Memory B cell (primary cell): ENCODE results near the gene LARGE1.
"Not testable (repeated sequence)": the region's sequence is repeated elsewhere in the genome, so short reads cannot be mapped to it uniquely, and the experiment has no call there.

Source experiments
- ATAC-seq: fragments of 150-1000 bp; cut with Tn5 transposase; 2 replicates; pipeline ENCODE4 v1.10.0; 2021; ENCODE audit warnings: low read depth, mild to moderate bottlenecking, moderate library complexity
- DNase-seq, 2 donors: peaks; one replicate each; pipeline ENCODE4 v3.0.0; 2022; ENCODE audit warnings: low spot score in 2 of 2
- H3K27ac Mint-ChIP-seq: one replicate; pipeline ENCODE4 v1.8.0; 2022; ENCODE audit warnings: mild to moderate bottlenecking, moderate library complexity, mixed read lengths
- H3K27me3 Mint-ChIP-seq: one replicate; pipeline ENCODE4 v1.8.0; 2022; ENCODE audit warnings: mixed read lengths
- H3K36me3 Mint-ChIP-seq: one replicate; pipeline ENCODE4 v1.8.0; 2022; ENCODE audit warnings: mild to moderate bottlenecking, mixed read lengths
- H3K4me1 Mint-ChIP-seq: one replicate; pipeline ENCODE4 v1.8.0; 2022; ENCODE audit warnings: mixed read lengths
- H3K4me3 Mint-ChIP-seq: one replicate; pipeline ENCODE4 v1.8.0; 2022; ENCODE audit warnings: mild to moderate bottlenecking, moderate library complexity, mixed read lengths
- H3K9me3 Mint-ChIP-seq: one replicate; pipeline ENCODE4 v1.8.0; 2022; ENCODE audit warnings: mixed read lengths

LARGE1 gene

DNA sequence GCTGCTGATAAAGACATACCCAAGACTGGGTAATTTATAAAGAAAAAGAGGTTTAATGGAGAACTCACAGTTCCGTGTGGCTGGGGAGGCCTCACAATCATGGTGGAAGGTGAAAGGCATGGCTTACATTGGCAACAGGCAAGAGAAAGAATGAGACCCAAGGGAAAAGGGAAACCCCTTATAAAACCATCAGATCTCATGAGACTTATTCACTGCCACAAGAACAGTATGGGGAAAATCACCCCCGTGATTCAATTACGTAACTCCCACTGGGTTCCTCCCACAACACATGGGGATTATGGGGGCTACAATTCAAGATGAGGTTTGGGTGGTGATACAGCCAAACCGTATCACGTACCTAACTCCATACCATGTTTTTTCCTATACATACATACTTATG is 557.0 kb downstream of the LARGE1 start:
- not testable (repeated sequence) for H3K27ac Mint-ChIP-seq, H3K4me3 Mint-ChIP-seq, H3K36me3 Mint-ChIP-seq, H3K27me3 Mint-ChIP-seq, H3K4me1 Mint-ChIP-seq, DNase-seq, H3K9me3 Mint-ChIP-seq
- peak; percentile 31 for ATAC-seq

GRCh38 chr22:33362702-33363101 is 557.6 kb downstream of the LARGE1 start:
- Mint-ChIP-seq H3K4me3 (no peak overlapping the region), H3K9me3 (peaks cover 2% of the 10 kb centered on the region), H3K27ac (no peak overlapping the region), H3K4me1 (peaks cover 7% of the 10 kb centered on the region), H3K36me3 (peaks cover 11% of the 10 kb centered on the region), H3K27me3 (peaks cover 1% of the 10 kb centered on the region)
- DNase-seq: no peak
- no peak for ATAC-seq

GRCh38 chr22:33361581-33361980 is 558.7 kb downstream of the LARGE1 start:
- peaks cover 14% of the 10 kb centered on the region for H3K36me3 Mint-ChIP-seq
- peaks cover 7% of the 10 kb centered on the region for H3K4me1 Mint-ChIP-seq
- DNase-seq: no peak
- peaks cover 2% of the 10 kb centered on the region for H3K9me3 Mint-ChIP-seq
- no peak for ATAC-seq
- peaks cover 1% of the 10 kb centered on the region for H3K27me3 Mint-ChIP-seq
- H3K4me3 Mint-ChIP-seq: no peak overlapping the region
- H3K27ac Mint-ChIP-seq: peak overlapping the region; percentile 41

- DNase-seq (no peak), ATAC-seq (no peak)
- no peaks in the 10 kb centered on the region for H3K9me3 Mint-ChIP-seq
- peaks cover 17% of the 10 kb centered on the region for H3K36me3 Mint-ChIP-seq
- H3K27me3 Mint-ChIP-seq: peaks cover 2% of the 10 kb centered on the region
- H3K4me1 Mint-ChIP-seq: peaks cover 7% of the 10 kb centered on the region
- H3K27ac Mint-ChIP-seq: no peak overlapping the region
- no peak overlapping the region for H3K4me3 Mint-ChIP-seq
Measured at GRCh38 chr22:33357981-33358399, 562.3 kb downstream of the LARGE1 start.

DNA sequence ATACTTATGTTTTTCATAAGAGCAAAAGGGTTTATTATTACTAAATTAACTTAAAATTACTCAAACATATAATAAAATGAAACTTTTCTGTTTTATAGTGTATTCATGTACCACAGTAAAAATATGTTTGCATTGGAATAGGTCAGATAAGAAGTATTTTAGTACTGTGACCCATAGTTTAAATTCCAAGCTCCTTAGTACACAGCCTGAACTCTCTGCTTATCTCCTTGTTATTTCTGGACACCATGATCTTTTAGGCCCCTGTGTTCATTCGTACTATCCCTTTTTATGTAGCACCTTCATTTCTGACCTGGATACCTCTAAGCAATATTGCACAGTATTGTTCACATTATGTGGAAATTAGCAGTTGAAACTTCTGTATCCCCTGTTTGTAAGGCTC is 565.3 kb downstream of the LARGE1 start:
- ATAC-seq (no peak), DNase-seq (no peak)
- Mint-ChIP-seq H3K4me1 (no peaks in the 10 kb centered on the region), H3K27me3 (peaks cover 2% of the 10 kb centered on the region), H3K4me3 (no peak overlapping the region), H3K36me3 (peaks cover 17% of the 10 kb centered on the region), H3K9me3 (no peaks in the 10 kb centered on the region), H3K27ac (no peak overlapping the region)

GRCh38 chr22:33353502-33353901 is 566.8 kb downstream of the LARGE1 start:
- ATAC-seq (no peak), DNase-seq (no peak)
- no peak overlapping the region for H3K27ac Mint-ChIP-seq
- no peaks in the 10 kb centered on the region for H3K4me1 Mint-ChIP-seq
- peaks cover 2% of the 10 kb centered on the region for H3K27me3 Mint-ChIP-seq
- peaks cover 21% of the 10 kb centered on the region for H3K36me3 Mint-ChIP-seq
- H3K9me3 Mint-ChIP-seq: no peaks in the 10 kb centered on the region
- no peak overlapping the region for H3K4me3 Mint-ChIP-seq

DNA sequence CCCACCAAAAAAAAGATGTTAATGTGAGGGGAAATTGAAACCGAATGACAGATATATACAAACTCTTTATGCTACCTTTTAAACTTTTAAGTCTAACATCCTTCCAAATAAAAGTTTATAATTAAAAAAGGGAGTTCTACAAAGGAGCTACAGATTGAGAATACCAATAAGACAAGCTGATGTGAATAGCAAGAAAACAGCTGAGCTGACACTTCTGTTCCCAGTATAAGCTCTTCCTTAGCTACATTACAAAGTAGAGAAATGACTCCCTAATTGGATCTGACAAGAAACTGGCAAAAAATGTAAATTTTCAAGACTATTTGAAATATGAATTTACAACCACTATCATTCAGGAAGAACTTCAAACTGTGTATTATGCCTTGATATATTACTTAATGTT is 567.5 kb downstream of the LARGE1 start:
- H3K27me3 Mint-ChIP-seq: peaks cover 2% of the 10 kb centered on the region
- no peak overlapping the region for H3K27ac Mint-ChIP-seq
- peaks cover 19% of the 10 kb centered on the region for H3K36me3 Mint-ChIP-seq
- no peak for DNase-seq
- ATAC-seq: no peak
- no peaks in the 10 kb centered on the region for H3K4me1 Mint-ChIP-seq
- H3K4me3 Mint-ChIP-seq: no peak overlapping the region
- no peaks in the 10 kb centered on the region for H3K9me3 Mint-ChIP-seq

GRCh38 chr22:33350961-33351360 is 569.3 kb downstream of the LARGE1 start:
- ATAC-seq (no peak), DNase-seq (no peak)
- no peak overlapping the region for H3K27ac Mint-ChIP-seq
- no peaks in the 10 kb centered on the region for H3K9me3 Mint-ChIP-seq
- no peak overlapping the region for H3K4me3 Mint-ChIP-seq
- peaks cover 2% of the 10 kb centered on the region for H3K27me3 Mint-ChIP-seq
- peaks cover 16% of the 10 kb centered on the region for H3K36me3 Mint-ChIP-seq
- H3K4me1 Mint-ChIP-seq: no peaks in the 10 kb centered on the region

DNA sequence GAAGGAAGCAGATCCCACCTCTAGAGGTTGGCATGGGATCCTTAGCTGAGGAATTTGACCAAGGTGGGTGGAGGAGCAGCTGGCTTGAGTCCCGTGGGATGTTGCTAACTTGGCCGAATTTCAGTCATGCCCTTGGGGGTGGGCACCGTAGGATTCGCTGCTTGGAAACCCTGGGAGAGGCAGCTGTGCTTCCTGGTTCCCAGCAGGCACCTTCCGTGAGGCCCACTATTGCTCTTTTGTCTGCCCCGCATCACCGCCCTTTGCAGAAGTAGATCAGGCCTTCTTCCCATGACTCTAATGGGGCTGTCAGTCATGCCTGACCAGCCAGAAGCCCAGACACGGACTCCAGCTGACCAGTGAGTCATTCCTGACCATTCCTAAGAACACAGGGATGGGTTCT is 569.8 kb downstream of the LARGE1 start:
- Mint-ChIP-seq H3K36me3 (peaks cover 14% of the 10 kb centered on the region), H3K4me1 (no peaks in the 10 kb centered on the region), H3K9me3 (no peaks in the 10 kb centered on the region), H3K27me3 (peaks cover 2% of the 10 kb centered on the region), H3K27ac (no peak overlapping the region), H3K4me3 (no peak overlapping the region)
- ATAC-seq: no peak
- no peak for DNase-seq

DNA sequence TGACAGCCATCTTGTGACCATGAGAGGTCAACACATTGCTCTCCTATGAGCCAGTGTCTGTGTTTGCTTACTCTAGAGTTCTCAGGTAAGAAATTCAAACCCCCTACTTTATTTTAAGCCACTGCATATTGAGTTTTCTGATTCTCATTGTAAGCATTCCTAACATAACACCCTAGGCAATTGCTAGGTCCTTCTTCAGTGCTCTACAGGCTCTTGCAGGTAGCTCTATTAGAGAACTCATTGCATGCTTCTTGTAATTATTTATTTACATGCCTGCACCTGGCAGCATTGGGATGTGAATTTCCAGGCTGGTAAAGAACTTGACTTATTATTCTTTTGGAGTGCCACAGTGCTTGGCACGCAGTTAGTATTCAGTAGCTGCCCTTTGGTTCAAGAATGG is 573.3 kb downstream of the LARGE1 start:
- Mint-ChIP-seq H3K4me3 (no peak overlapping the region), H3K36me3 (peaks cover 12% of the 10 kb centered on the region), H3K27ac (no peak overlapping the region), H3K9me3 (no peaks in the 10 kb centered on the region), H3K27me3 (no peaks in the 10 kb centered on the region), H3K4me1 (no peaks in the 10 kb centered on the region)
- no peak for ATAC-seq
- no peak for DNase-seq

GRCh38 chr22:33341611-33342010 is 578.7 kb downstream of the LARGE1 start:
- no peak overlapping the region for H3K27ac Mint-ChIP-seq
- ATAC-seq (no peak), DNase-seq (no peak)
- H3K36me3 Mint-ChIP-seq: peaks cover 5% of the 10 kb centered on the region
- H3K27me3 Mint-ChIP-seq: peaks cover 2% of the 10 kb centered on the region
- no peak overlapping the region for H3K4me3 Mint-ChIP-seq
- no peaks in the 10 kb centered on the region for H3K9me3 Mint-ChIP-seq
- no peaks in the 10 kb centered on the region for H3K4me1 Mint-ChIP-seq

DNA sequence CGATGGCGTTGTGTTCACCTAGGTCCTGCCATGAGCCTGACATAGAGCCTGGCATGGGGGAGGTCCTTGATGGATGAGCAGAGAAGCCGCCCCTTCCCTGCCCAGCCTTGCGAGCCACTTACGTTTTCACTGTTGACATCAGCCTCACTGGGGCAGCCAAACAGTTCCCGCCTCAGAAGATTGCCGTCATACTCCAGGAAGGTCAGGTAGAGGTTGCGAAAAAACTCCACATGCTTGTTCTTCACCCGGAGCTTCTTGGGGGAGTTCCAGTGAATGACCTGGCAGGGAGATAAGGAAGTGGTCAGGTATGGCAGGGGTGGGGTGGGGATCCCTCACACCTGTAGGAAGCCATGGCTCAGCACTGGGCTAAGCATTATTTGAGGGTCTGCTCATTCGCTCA is 582.8 kb downstream of the LARGE1 start:
- Mint-ChIP-seq H3K27me3 (peaks cover 2% of the 10 kb centered on the region), H3K36me3 (peaks cover 13% of the 10 kb centered on the region), H3K27ac (no peak overlapping the region), H3K9me3 (peaks cover 3% of the 10 kb centered on the region), H3K4me1 (no peaks in the 10 kb centered on the region), H3K4me3 (no peak overlapping the region)
- DNase-seq (no peak), ATAC-seq (no peak)

DNA sequence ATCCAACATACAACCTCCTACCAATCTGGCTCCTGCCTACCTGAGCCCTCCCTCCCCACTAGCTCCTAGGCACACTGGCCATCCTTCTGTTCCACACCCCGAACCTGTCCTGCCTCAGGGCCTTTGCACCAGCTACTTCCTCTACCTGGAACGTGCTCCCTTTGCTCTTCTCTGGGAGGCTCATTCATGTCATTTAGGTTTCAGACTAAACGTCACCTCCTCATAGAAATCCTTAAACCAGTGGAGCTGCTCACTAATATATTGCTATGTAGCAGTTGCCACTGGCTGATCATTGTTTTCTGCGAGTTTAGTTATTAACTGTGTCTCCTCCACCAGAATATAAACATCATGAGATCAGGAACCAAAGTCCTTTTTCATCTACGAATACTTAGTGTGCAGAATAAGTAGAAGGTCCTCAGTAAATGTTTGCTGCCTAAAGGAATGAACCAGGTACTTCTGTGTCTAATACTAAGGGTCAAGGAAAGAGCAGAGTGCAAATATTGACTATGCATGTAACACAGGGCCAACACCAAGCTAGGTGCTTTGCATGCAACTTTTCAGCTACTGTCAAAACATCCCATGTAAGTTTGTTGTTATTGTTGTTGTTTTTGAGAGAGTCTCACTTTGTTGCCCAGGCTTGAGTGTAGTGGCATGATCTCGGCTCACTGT is 584.5 kb downstream of the LARGE1 start:
- peaks cover 18% of the 10 kb centered on the region for H3K36me3 Mint-ChIP-seq
- H3K27ac Mint-ChIP-seq: no peak overlapping the region
- DNase-seq (no peak), ATAC-seq (no peak)
- no peak overlapping the region for H3K4me3 Mint-ChIP-seq
- peaks cover 2% of the 10 kb centered on the region for H3K27me3 Mint-ChIP-seq
- peaks cover 5% of the 10 kb centered on the region for H3K4me1 Mint-ChIP-seq
- H3K9me3 Mint-ChIP-seq: peaks cover 8% of the 10 kb centered on the region

DNA sequence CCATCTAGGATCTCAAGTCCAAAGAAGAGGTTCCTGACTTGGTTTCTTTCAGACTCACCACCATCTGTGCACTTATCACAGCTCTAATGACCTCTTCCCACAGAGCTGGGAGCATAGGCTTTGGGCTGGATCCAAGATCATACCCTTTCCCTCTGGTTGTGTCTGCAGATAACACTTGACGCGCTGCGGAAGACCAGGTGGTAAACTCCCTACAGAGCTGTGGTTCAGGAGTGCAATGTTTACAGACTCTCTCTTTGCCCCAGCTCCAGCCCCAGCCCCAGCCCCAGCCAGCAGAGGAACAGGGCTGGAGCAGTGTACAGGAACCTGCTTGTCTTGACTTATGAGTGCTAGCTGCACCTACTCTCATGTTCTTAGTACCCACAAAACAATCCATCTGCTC is 587.7 kb downstream of the LARGE1 start:
- peaks cover 5% of the 10 kb centered on the region for H3K4me1 Mint-ChIP-seq
- H3K9me3 Mint-ChIP-seq: peaks cover 8% of the 10 kb centered on the region
- DNase-seq: no peak
- no peaks in the 10 kb centered on the region for H3K27me3 Mint-ChIP-seq
- H3K4me3 Mint-ChIP-seq: no peak overlapping the region
- no peak overlapping the region for H3K27ac Mint-ChIP-seq
- ATAC-seq: no peak
- peaks cover 14% of the 10 kb centered on the region for H3K36me3 Mint-ChIP-seq

DNA sequence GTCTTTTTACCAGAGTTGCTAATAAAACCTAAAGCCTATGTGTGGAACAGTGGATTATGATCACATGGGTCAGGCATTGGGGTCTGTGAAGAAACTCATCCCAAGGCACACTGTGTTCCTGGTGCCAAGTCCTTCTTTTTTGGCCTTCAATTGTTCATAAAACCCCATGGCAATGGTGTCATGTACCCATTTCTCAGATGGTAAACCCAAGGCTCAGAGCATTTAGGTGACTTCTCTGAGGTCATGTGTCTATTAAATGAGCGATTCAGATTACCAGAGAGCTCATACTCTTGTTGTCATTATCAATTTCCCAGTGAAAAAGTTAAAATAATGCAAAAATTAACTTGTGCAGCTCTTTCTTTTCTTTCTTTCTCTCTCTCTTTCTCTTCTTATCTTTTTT is 589.3 kb downstream of the LARGE1 start:
- H3K4me3 Mint-ChIP-seq: no peak overlapping the region
- peaks cover 8% of the 10 kb centered on the region for H3K9me3 Mint-ChIP-seq
- peaks cover 14% of the 10 kb centered on the region for H3K36me3 Mint-ChIP-seq
- no peak overlapping the region for H3K27ac Mint-ChIP-seq
- no peaks in the 10 kb centered on the region for H3K27me3 Mint-ChIP-seq
- ATAC-seq (no peak), DNase-seq (no peak)
- H3K4me1 Mint-ChIP-seq: peaks cover 12% of the 10 kb centered on the region
